ENCODE data around the gene CAD. TPM values are rescaled to one million over a fixed set of nuclear protein-coding genes. Genes with fewer than 3 reads are reported as not detected.

The CAD gene
- total and polyA plus RNA-seq, 9 of the 15 experiments (the other 6 are each of a cell fraction or from before 2014, with no cell fraction given), result 7.5 to 126 (median 33.7) TPM

DNA sequence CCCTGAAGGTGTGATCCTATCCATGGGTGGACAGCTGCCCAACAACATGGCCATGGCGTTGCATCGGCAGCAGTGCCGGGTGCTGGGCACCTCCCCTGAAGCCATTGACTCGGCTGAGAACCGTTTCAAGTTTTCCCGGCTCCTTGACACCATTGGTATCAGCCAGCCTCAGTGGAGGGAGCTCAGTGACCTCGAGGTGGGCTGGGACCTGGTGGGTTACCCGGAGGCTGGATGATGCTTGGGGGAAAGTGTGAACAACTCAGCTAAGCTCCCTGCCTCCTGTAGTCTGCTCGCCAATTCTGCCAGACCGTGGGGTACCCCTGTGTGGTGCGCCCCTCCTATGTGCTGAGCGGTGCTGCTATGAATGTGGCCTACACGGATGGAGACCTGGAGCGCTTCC is 16.2 kb downstream of the CAD start:
- no peaks in the 10 kb centered on the region for H3K27me3 ChIP-seq (ENCODE audit: control insufficient read depth in 2 of 2, insufficient read depth in 2 of 2, low read length in 2 of 2)
- H3K36me3 ChIP-seq (ENCODE audit: control insufficient read depth, insufficient read depth, low read length), result peaks cover 97% of the 10 kb centered on the region
- intact Hi-C loops (cut with micrococcal nuclease), result no loop called here
- no peak for FAIRE-seq
- no peaks in the 10 kb centered on the region for H3K79me2 ChIP-seq (ENCODE audit: control insufficient read depth, insufficient read depth, low read length)
- H2AFZ ChIP-seq (ENCODE audit: low read depth, low read length), result no peak overlapping the region
- no peak for DNase-seq (ENCODE audit: extremely low read depth in 1 of 4, low spot score in 3 of 4)
- no peaks in the 10 kb centered on the region for H3K9me3 ChIP-seq (replicated peaks; ENCODE audit: control insufficient read depth, insufficient read depth, low read depth, low read length)
- CTCF ChIA-PET (ENCODE audit: low intra/inter-chr PET ratio), result no interaction called here
- WGBS (ENCODE audit: insufficient coverage, low coverage, missing lambda C conversion rate), result 97% methylated on average over 13 of the region's 14 CpGs
- no peaks in the 10 kb centered on the region for H3K4me1 ChIP-seq (replicated peaks in 1 of 2; ENCODE audit: control insufficient read depth in 2 of 2, insufficient read depth in 2 of 2, low read length in 2 of 2)
- H3K4me2 ChIP-seq (ENCODE audit: insufficient read depth, low read length), result no peak overlapping the region
- POLR2A ChIA-PET, result interaction anchor here (0.6 to 2.2 kb wide), 5 partner anchors 13 to 128 kb away, joined by 3 to 12 read pairs (median 3); partner anchors contain the start of gene CAD
- ATAC-seq, result no peak
- no TSS peak for BruUV-seq (replicated peaks)
- no peak overlapping the region for H3K4me3 ChIP-seq
- in situ Hi-C loops (cut with MboI), result no loop called here
- no peak overlapping the region; a peak in 1 of 4 replicates for H3K9ac ChIP-seq (ENCODE audit: insufficient read depth in 1 of 2, low read depth in 2 of 2, low read length in 2 of 2)
- no peaks in the 10 kb centered on the region for H4K20me1 ChIP-seq (replicated peaks; ENCODE audit: control insufficient read depth, insufficient read depth, low read length)
- no peaks in the 10 kb centered on the region for H3K9me1 ChIP-seq (ENCODE audit: control insufficient read depth, insufficient read depth, low read length)
- H3K27ac ChIP-seq (ENCODE audit: extremely low read depth, low read depth, low read length), result no peak overlapping the region
- TF ChIP-seq, protein P1, sequence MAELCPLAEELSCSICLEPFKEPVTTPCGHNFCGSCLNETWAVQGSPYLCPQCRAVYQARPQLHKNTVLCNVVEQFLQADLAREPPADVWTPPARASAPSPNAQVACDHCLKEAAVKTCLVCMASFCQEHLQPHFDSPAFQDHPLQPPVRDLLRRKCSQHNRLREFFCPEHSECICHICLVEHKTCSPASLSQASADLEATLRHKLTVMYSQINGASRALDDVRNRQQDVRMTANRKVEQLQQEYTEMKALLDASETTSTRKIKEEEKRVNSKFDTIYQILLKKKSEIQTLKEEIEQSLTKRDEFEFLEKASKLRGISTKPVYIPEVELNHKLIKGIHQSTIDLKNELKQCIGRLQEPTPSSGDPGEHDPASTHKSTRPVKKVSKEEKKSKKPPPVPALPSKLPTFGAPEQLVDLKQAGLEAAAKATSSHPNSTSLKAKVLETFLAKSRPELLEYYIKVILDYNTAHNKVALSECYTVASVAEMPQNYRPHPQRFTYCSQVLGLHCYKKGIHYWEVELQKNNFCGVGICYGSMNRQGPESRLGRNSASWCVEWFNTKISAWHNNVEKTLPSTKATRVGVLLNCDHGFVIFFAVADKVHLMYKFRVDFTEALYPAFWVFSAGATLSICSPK (IDR thresholded peaks at IDR 0.05; ENCODE audit: borderline replicate concordance), result no peak
- TF ChIP-seq SRSF9 (IDR thresholded peaks at IDR 0.05; ENCODE audit: borderline replicate concordance, low read depth, low read length) (no peak), KLF10 (CRISPR knock-in tag; IDR thresholded peaks at IDR 0.05) (no peak), HSF4 (CRISPR knock-in tag; IDR thresholded peaks at IDR 0.05; ENCODE audit: borderline replicate concordance) (no peak), ZNF445 (CRISPR knock-in tag; IDR thresholded peaks at IDR 0.05; ENCODE audit: low read depth) (no peak), CHD4 (IDR thresholded peaks at IDR 0.05; ENCODE audit: insufficient read depth, insufficient replicate concordance, low read depth, low read length, poor library complexity, severe bottlenecking) (no peak), CBX2 (IDR thresholded peaks at IDR 0.05; ENCODE audit: insufficient read depth, low read length, poor library complexity, severe bottlenecking) (no peak), STAT5A (IDR thresholded peaks at IDR 0.05; ENCODE audit: borderline replicate concordance, low read length) (no peak), C11orf30 (IDR thresholded peaks at IDR 0.05; ENCODE audit: low read depth) (no peak), GTF2A2 (tag; IDR thresholded peaks at IDR 0.05) (no peak)
- TF ChIP-seq, protein P2, sequence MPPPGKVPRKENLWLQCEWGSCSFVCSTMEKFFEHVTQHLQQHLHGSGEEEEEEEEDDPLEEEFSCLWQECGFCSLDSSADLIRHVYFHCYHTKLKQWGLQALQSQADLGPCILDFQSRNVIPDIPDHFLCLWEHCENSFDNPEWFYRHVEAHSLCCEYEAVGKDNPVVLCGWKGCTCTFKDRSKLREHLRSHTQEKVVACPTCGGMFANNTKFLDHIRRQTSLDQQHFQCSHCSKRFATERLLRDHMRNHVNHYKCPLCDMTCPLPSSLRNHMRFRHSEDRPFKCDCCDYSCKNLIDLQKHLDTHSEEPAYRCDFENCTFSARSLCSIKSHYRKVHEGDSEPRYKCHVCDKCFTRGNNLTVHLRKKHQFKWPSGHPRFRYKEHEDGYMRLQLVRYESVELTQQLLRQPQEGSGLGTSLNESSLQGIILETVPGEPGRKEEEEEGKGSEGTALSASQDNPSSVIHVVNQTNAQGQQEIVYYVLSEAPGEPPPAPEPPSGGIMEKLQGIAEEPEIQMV (tag; conservative IDR thresholded peaks at IDR 0.05; ENCODE audit: low read depth), result no peak
- TF ChIP-seq, protein P3, sequence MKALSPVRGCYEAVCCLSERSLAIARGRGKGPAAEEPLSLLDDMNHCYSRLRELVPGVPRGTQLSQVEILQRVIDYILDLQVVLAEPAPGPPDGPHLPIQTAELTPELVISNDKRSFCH (CRISPR knock-in tag; IDR thresholded peaks at IDR 0.05), result no peak
- TF ChIP-seq, protein P3 (tag; IDR thresholded peaks at IDR 0.05), result no peak
- TF ChIP-seq, protein P4, sequence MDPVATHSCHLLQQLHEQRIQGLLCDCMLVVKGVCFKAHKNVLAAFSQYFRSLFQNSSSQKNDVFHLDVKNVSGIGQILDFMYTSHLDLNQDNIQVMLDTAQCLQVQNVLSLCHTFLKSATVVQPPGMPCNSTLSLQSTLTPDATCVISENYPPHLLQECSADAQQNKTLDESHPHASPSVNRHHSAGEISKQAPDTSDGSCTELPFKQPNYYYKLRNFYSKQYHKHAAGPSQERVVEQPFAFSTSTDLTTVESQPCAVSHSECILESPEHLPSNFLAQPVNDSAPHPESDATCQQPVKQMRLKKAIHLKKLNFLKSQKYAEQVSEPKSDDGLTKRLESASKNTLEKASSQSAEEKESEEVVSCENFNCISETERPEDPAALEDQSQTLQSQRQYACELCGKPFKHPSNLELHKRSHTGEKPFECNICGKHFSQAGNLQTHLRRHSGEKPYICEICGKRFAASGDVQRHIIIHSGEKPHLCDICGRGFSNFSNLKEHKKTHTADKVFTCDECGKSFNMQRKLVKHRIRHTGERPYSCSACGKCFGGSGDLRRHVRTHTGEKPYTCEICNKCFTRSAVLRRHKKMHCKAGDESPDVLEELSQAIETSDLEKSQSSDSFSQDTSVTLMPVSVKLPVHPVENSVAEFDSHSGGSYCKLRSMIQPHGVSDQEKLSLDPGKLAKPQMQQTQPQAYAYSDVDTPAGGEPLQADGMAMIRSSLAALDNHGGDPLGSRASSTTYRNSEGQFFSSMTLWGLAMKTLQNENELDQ (CRISPR knock-in tag; IDR thresholded peaks at IDR 0.05; ENCODE audit: borderline replicate concordance), result no peak
- TF ChIP-seq, protein P5, sequence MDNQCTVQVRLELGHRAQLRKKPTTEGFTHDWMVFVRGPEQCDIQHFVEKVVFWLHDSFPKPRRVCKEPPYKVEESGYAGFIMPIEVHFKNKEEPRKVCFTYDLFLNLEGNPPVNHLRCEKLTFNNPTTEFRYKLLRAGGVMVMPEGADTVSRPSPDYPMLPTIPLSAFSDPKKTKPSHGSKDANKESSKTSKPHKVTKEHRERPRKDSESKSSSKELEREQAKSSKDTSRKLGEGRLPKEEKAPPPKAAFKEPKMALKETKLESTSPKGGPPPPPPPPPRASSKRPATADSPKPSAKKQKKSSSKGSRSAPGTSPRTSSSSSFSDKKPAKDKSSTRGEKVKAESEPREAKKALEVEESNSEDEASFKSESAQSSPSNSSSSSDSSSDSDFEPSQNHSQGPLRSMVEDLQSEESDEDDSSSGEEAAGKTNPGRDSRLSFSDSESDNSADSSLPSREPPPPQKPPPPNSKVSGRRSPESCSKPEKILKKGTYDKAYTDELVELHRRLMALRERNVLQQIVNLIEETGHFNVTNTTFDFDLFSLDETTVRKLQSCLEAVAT (IDR thresholded peaks at IDR 0.05), result no peak
